ENCODE data around the gene EXOC4. TPM values are rescaled to one million over a fixed set of nuclear protein-coding genes. Genes with fewer than 3 reads are reported as not detected.

Gene EXOC4
- total RNA-seq, 1 experiment from 2014 or later = 91.9 TPM

- no peaks in the 10 kb centered on the region for H3K36me3 Mint-ChIP-seq (ENCODE audit: insufficient read depth, unreplicated experiment)
Observed at GRCh38 chr7:133999178-133999577, 746.3 kb downstream of the EXOC4 start.

GRCh38 chr7:134004829-134005505 is 752.1 kb downstream of the EXOC4 start:
- DNase-seq = no peak
- H3K4me1 Mint-ChIP-seq (ENCODE audit: low read depth, unreplicated experiment) = no peaks in the 10 kb centered on the region
- no peak overlapping the region for H3K4me3 Mint-ChIP-seq (ENCODE audit: low read depth, unreplicated experiment)
- H3K27me3 Mint-ChIP-seq (ENCODE audit: unreplicated experiment) = no peaks in the 10 kb centered on the region
- no peaks in the 10 kb centered on the region for H3K9me3 Mint-ChIP-seq (ENCODE audit: low read depth, unreplicated experiment)
- CTCF ChIA-PET = no interaction called here
- BruUV-seq (replicated peaks) = no TSS peak
- no peak overlapping the region for H3K27ac Mint-ChIP-seq (ENCODE audit: unreplicated experiment)
- intact Hi-C loops (cut with micrococcal nuclease; ENCODE audit: unreplicated experiment) = no loop called here
- TF ChIP-seq, protein P1, sequence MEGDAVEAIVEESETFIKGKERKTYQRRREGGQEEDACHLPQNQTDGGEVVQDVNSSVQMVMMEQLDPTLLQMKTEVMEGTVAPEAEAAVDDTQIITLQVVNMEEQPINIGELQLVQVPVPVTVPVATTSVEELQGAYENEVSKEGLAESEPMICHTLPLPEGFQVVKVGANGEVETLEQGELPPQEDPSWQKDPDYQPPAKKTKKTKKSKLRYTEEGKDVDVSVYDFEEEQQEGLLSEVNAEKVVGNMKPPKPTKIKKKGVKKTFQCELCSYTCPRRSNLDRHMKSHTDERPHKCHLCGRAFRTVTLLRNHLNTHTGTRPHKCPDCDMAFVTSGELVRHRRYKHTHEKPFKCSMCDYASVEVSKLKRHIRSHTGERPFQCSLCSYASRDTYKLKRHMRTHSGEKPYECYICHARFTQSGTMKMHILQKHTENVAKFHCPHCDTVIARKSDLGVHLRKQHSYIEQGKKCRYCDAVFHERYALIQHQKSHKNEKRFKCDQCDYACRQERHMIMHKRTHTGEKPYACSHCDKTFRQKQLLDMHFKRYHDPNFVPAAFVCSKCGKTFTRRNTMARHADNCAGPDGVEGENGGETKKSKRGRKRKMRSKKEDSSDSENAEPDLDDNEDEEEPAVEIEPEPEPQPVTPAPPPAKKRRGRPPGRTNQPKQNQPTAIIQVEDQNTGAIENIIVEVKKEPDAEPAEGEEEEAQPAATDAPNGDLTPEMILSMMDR (IDR thresholded peaks at IDR 0.05; ENCODE audit: unreplicated experiment) = no peak
- H3K36me3 Mint-ChIP-seq (ENCODE audit: insufficient read depth, unreplicated experiment) = no peaks in the 10 kb centered on the region

More at GRCh38 chr7:133999178-133999577, 746.3 kb downstream of the EXOC4 start:
- CTCF ChIA-PET = no interaction called here
- no peak for DNase-seq
- H3K27ac Mint-ChIP-seq (ENCODE audit: unreplicated experiment) = no peak overlapping the region
- TF ChIP-seq, protein P1 (IDR thresholded peaks at IDR 0.05; ENCODE audit: unreplicated experiment) = no peak
- no peak overlapping the region for H3K4me3 Mint-ChIP-seq (ENCODE audit: low read depth, unreplicated experiment)
- intact Hi-C loops (cut with micrococcal nuclease; ENCODE audit: unreplicated experiment) = loop anchor here (10.0 kb wide), 1 partner anchor 114 kb away; no protein-coding TSS in a partner anchor
- no peaks in the 10 kb centered on the region for H3K4me1 Mint-ChIP-seq (ENCODE audit: low read depth, unreplicated experiment)
- no peaks in the 10 kb centered on the region for H3K27me3 Mint-ChIP-seq (ENCODE audit: unreplicated experiment)
- no TSS peak for BruUV-seq (replicated peaks)
- no peaks in the 10 kb centered on the region for H3K9me3 Mint-ChIP-seq (ENCODE audit: low read depth, unreplicated experiment)

GRCh38 chr7:134009314-134010110 is 756.6 kb downstream of the EXOC4 start:
- H3K4me3 Mint-ChIP-seq (ENCODE audit: low read depth, unreplicated experiment) = no peak overlapping the region
- no peaks in the 10 kb centered on the region for H3K9me3 Mint-ChIP-seq (ENCODE audit: low read depth, unreplicated experiment)
- H3K36me3 Mint-ChIP-seq (ENCODE audit: insufficient read depth, unreplicated experiment) = no peaks in the 10 kb centered on the region
- no TSS peak for BruUV-seq (replicated peaks)
- H3K27ac Mint-ChIP-seq (ENCODE audit: unreplicated experiment) = no peak overlapping the region
- TF ChIP-seq, protein P1 (IDR thresholded peaks at IDR 0.05; ENCODE audit: unreplicated experiment) = no peak
- CTCF ChIA-PET = interaction anchor here (0.6 kb wide), 2 partner anchors 1197 to 1350 kb away, joined by 3 to 6 read pairs; no protein-coding TSS in a partner anchor
- peaks cover 8% of the 10 kb centered on the region for H3K4me1 Mint-ChIP-seq (ENCODE audit: low read depth, unreplicated experiment)
- intact Hi-C loops (cut with micrococcal nuclease; ENCODE audit: unreplicated experiment) = loop anchor here (10.0 kb wide), 1 partner anchor 415 kb away; no protein-coding TSS in a partner anchor
- no peaks in the 10 kb centered on the region for H3K27me3 Mint-ChIP-seq (ENCODE audit: unreplicated experiment)
- no peak for DNase-seq

DNA sequence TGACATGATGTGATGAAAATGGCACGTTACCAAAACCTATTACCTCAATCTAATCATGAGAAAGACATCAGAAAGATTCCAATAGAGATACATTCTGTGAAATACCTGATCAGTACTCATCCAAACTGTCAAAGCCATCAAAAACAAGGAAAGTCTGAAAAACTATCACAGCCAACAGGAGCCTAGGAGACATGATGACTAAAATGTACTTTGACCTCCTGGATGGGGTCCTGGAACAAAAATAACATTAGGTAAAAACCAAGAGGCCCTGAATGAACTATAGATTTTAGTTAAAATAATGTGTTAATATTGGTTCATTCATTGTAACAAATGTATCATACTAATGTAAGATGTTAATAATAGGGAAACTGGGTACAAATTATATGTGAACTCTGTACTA is 760.4 kb downstream of the EXOC4 start:
- BruUV-seq (replicated peaks) = no TSS peak
- TF ChIP-seq, protein P1 (IDR thresholded peaks at IDR 0.05; ENCODE audit: unreplicated experiment) = no peak

More for the DNA sequence above, 760.4 kb downstream of the EXOC4 start:
- H3K4me1 Mint-ChIP-seq (ENCODE audit: low read depth, unreplicated experiment) = peaks cover 8% of the 10 kb centered on the region
- no peaks in the 10 kb centered on the region for H3K36me3 Mint-ChIP-seq (ENCODE audit: insufficient read depth, unreplicated experiment)
- CTCF ChIA-PET = no interaction called here
- no peak for DNase-seq
- intact Hi-C loops (cut with micrococcal nuclease; ENCODE audit: unreplicated experiment) = loop anchor here (10.0 kb wide), 1 partner anchor 412 kb away; no protein-coding TSS in a partner anchor
- no peak overlapping the region for H3K4me3 Mint-ChIP-seq (ENCODE audit: low read depth, unreplicated experiment)
- no peaks in the 10 kb centered on the region for H3K9me3 Mint-ChIP-seq (ENCODE audit: low read depth, unreplicated experiment)
- H3K27me3 Mint-ChIP-seq (ENCODE audit: unreplicated experiment) = no peaks in the 10 kb centered on the region
- no peak overlapping the region for H3K27ac Mint-ChIP-seq (ENCODE audit: unreplicated experiment)

Measured in Calu3 (cell line).